ENCODE data around the gene ACP4.
A peak's percentile ranks its signal among the peaks of the same experiment; 100 is the strongest.

The ACP4 gene

DNA sequence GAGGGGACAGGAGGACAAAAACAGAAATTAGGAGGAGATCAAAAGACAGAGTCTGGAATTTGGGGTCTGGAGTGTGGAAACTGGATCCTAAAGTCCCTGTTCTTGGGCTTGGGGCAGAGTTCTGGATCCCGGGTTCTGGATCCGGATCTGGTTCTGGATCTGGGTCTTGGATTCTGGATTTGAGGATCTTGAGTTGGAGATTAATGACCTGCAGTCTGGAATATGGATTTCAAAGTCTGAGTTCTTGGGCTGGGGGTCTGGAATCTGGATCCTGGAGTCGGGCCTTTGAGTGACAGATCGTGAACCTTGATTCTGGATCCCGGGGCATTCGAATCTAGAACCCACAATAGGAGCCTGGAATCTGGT is 43.6 kb downstream of the ACP4 start:
- Histone ChIP-seq H3K9me3 (ENCODE audit: severe bottlenecking) (no peaks in the 10 kb centered on the region), H3K27me3 (ENCODE audit: insufficient read depth, poor library complexity, severe bottlenecking) (no peaks in the 10 kb centered on the region), H3K4me3 (ENCODE audit: severe bottlenecking) (no peak overlapping the region), H3K27ac (ENCODE audit: poor library complexity, severe bottlenecking) (no peak overlapping the region), H3K36me3 (ENCODE audit: low read depth) (no peaks in the 10 kb centered on the region), H3K4me1 (ENCODE audit: insufficient read depth, poor library complexity, severe bottlenecking) (peaks cover 3% of the 10 kb centered on the region)
- no peak for DNase-seq (ENCODE audit: low spot score)
- TF ChIP-seq, protein P1, sequence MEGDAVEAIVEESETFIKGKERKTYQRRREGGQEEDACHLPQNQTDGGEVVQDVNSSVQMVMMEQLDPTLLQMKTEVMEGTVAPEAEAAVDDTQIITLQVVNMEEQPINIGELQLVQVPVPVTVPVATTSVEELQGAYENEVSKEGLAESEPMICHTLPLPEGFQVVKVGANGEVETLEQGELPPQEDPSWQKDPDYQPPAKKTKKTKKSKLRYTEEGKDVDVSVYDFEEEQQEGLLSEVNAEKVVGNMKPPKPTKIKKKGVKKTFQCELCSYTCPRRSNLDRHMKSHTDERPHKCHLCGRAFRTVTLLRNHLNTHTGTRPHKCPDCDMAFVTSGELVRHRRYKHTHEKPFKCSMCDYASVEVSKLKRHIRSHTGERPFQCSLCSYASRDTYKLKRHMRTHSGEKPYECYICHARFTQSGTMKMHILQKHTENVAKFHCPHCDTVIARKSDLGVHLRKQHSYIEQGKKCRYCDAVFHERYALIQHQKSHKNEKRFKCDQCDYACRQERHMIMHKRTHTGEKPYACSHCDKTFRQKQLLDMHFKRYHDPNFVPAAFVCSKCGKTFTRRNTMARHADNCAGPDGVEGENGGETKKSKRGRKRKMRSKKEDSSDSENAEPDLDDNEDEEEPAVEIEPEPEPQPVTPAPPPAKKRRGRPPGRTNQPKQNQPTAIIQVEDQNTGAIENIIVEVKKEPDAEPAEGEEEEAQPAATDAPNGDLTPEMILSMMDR (IDR thresholded peaks at IDR 0.05; ENCODE audit: poor library complexity, severe bottlenecking): no peak
- no peak for ATAC-seq (ENCODE audit: low read depth)

DNA sequence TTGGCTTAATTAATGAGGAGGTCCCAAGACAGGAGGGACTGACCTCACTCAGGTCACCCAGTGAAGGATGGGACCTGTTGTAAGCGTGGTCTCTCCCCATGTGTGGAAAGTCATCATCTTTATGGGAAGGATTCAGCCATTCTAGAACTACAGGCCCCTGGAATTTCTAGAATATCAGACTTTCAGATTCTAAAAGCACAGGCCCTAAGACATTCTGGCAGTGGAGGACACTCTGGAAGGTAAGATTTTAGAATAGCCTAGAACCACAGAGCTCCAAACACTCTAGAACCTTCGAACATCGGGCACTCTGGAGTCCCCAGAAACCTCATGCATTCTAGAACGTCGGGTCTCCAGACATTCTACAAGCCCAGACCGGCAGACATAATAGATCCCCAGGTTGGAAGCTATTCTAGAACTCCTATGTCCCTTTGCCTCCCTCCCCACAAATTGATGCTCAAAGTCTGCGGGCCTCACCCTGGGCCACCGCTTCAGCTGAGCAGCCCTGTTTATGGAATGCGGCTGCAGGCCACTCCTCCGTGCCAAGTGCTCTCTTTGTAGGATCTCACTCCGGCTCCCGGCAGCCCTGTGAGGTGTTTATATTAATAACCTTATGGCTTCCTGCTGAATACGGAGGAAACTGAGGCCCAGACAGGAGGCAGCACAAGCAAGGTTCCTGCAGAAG is 45.0 kb downstream of the ACP4 start:
- Histone ChIP-seq H3K9me3 (ENCODE audit: severe bottlenecking) (no peaks in the 10 kb centered on the region), H3K4me1 (ENCODE audit: insufficient read depth, poor library complexity, severe bottlenecking) (peaks cover 3% of the 10 kb centered on the region), H3K4me3 (ENCODE audit: severe bottlenecking) (peak overlapping the region; percentile 37), H3K36me3 (ENCODE audit: low read depth) (no peaks in the 10 kb centered on the region), H3K27ac (ENCODE audit: poor library complexity, severe bottlenecking) (no peak overlapping the region), H3K27me3 (ENCODE audit: insufficient read depth, poor library complexity, severe bottlenecking) (no peaks in the 10 kb centered on the region)
- ATAC-seq (ENCODE audit: low read depth) (peak; percentile 35), DNase-seq (ENCODE audit: low spot score) (no peak)
- TF ChIP-seq, protein P1 (IDR thresholded peaks at IDR 0.05; ENCODE audit: poor library complexity, severe bottlenecking): no peak

DNA sequence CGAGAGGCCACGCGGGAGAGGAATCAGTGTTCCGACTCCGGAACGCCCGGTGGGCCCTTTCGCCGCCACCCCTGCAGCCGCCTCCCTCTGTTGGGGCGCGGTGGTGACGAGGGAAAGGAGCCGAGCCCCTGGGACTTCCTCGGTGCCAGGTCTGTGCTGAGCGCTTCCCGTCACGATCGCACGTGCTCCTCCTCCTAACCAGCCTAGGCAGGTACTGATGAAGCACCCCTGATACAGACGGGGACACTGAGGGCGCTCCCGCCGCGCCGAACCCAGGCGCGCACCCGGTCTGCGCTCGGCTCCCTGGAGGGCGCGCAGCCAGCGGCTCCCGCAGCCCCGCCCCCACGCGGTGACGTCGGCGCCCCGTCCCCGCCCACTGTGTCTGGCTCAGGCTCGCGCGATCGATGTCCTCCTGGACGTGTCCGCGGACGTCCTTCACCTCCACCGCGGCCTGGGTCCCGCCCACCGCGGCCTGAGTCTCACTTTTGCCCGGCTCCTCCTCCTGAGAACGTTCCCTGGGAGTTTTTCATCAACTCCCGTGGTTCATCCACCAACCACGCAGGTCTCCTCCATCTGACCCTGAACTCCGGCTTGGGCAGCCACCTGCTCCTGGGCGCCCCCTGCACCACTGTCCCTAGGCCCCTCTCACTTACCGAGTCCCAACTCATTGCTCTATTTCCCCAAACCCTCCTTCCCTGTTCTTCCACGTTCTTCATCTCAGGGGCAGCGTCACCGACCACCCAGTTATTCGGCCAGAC is 45.7 kb downstream of the ACP4 start:
- peak overlapping the region; percentile 37 for H3K4me3 ChIP-seq (ENCODE audit: severe bottlenecking)
- ATAC-seq (ENCODE audit: low read depth) (peak; percentile 87), DNase-seq (ENCODE audit: low spot score) (no peak)
- H3K9me3 ChIP-seq (ENCODE audit: severe bottlenecking): no peaks in the 10 kb centered on the region
- no peak overlapping the region for H3K27ac ChIP-seq (ENCODE audit: poor library complexity, severe bottlenecking)
- H3K27me3 ChIP-seq (ENCODE audit: insufficient read depth, poor library complexity, severe bottlenecking): no peaks in the 10 kb centered on the region
- TF ChIP-seq, protein P1 (IDR thresholded peaks at IDR 0.05; ENCODE audit: poor library complexity, severe bottlenecking): no peak
- no peaks in the 10 kb centered on the region for H3K36me3 ChIP-seq (ENCODE audit: low read depth)
- H3K4me1 ChIP-seq (ENCODE audit: insufficient read depth, poor library complexity, severe bottlenecking): peaks cover 3% of the 10 kb centered on the region

DNA sequence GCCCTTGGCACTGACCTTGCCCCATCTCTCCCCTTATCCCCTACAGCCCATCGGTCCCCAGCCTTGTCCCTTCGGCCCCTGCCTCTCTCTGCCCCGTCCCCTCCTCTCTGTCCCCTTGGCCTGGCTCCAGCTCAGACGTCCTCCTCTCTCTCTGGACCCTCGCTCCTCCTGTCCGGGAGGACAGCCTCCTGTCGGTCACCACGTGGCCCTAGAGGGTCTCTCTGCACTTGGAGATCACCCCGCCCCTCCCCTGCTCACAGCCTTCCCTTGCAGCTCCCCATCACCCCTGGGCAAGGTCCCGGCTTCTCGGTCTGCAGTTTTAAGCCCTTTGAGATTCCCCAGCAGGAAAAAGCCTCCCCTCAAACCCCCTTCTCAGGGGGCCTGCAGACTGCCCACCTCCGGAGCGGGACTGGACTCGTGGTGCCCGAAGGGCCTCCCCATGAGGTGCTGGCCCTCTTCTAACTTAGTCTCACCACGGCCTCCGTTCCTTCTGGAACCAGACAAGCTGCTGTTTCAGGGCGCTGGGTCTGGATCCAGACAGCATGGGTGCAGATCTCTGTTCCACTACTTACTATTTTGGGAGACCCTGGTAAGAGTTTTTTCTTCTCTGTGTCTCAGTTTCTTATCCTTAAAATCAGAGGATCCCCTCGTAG is 46.5 kb downstream of the ACP4 start:
- Histone ChIP-seq H3K9me3 (ENCODE audit: severe bottlenecking) (no peaks in the 10 kb centered on the region), H3K36me3 (ENCODE audit: low read depth) (no peaks in the 10 kb centered on the region), H3K4me3 (ENCODE audit: severe bottlenecking) (no peak overlapping the region), H3K27ac (ENCODE audit: poor library complexity, severe bottlenecking) (no peak overlapping the region), H3K4me1 (ENCODE audit: insufficient read depth, poor library complexity, severe bottlenecking) (peaks cover 3% of the 10 kb centered on the region), H3K27me3 (ENCODE audit: insufficient read depth, poor library complexity, severe bottlenecking) (no peaks in the 10 kb centered on the region)
- TF ChIP-seq, protein P1 (IDR thresholded peaks at IDR 0.05; ENCODE audit: poor library complexity, severe bottlenecking): no peak
- ATAC-seq (ENCODE audit: low read depth) (no peak), DNase-seq (ENCODE audit: low spot score) (no peak)
